Tibial nerve (tissue), 4 donors: ENCODE measurements around the gene ACR. TPM values are rescaled to one million over a fixed set of nuclear protein-coding genes. Genes with fewer than 3 reads are reported as not detected.

ENCODE experiments used
- DNase-seq, 2 donors: peaks; one replicate each; pipeline ENCODE4 v3.0.0-alpha.2; 2019; ENCODE audit warnings: low spot score in 2 of 2
- H3K27ac ChIP-seq, 4 donors: fragments of 200-600 bp; sonication (generic) in 3 of 4; one replicate each; pipeline ENCODE4 v1.5.1; 2017 to 2019; ENCODE audit warnings: mild to moderate bottlenecking in 1 of 4
- H3K27me3 ChIP-seq, 2 donors: fragments of 200-600 bp; sonication (generic) in 1 of 2; one replicate each; pipeline versions ENCODE4 v1.5.1 to v1.6.0; 2017 to 2019
- H3K36me3 ChIP-seq, 3 donors: fragments of 200-600 bp; sonication (generic); one replicate each; pipeline ENCODE4 v1.5.1; 2018 to 2019
- H3K4me1 ChIP-seq, 4 donors: fragments of 200-600 bp; sonication (generic) in 3 of 4; one replicate each; pipeline ENCODE4 v1.5.1; 2017 to 2019
- H3K4me3 ChIP-seq, 4 donors: fragments of 200-600 bp; sonication (generic) in 3 of 4; one replicate each; pipeline ENCODE4 v1.5.1; 2017 to 2019; ENCODE audit warnings: mild to moderate bottlenecking in 1 of 4, moderate library complexity in 1 of 4
- H3K9me3 ChIP-seq, 4 donors: fragments of 200-600 bp; sonication (generic) in 3 of 4; one replicate each; pipeline ENCODE4 v1.5.1; 2017 to 2019
- CTCF ChIP-seq, 5 experiments: fragments of 200-600 bp in 3 of 5; fragments of 450-650 bp in 2 of 5; sonication (generic) in 3 of 5; IDR thresholded peaks; one replicate each; pipeline ENCODE4 v1.5.1; 2016 to 2019; ENCODE audit warnings: antibody characterized with exemption in 5 of 5, mild to moderate bottlenecking in 3 of 5, moderate library complexity in 2 of 5
- EP300 ChIP-seq, 2 donors: sonication (generic); formaldehyde crosslinking; IDR thresholded peaks; one replicate each; pipeline ENCODE4 v1.6.1; 2017; ENCODE audit warnings: antibody characterized with exemption in 2 of 2, mild to moderate bottlenecking in 1 of 2
- POLR2A ChIP-seq, 2 donors: fragments of 450-650 bp; IDR thresholded peaks; one replicate each; pipeline ENCODE4 v1.6.1; 2017; ENCODE audit warnings: antibody characterized with exemption in 2 of 2, mild to moderate bottlenecking in 2 of 2, moderate library complexity in 2 of 2
- WGBS, 2 donors: methylation state at CpG; one replicate each; pipeline ENCODE4 v1.1.5; 2018; 5-methylcytosine and 5-hydroxymethylcytosine counted together
- total RNA-seq, 4 donors: library from RNA; depleted of rRNA; stranded (reverse); fragments of >200 nt; gene quantifications; one replicate each; pipeline ENCODE4 v1.1.0, GENCODE V29; 2016

ACR gene
- total RNA-seq, 4 donors from 2014 or later, result 2.2 to 4.8 TPM; not detected in 2

GRCh38 chr22:50713008-50713385 is 25.0 kb upstream of the ACR start:
- 61 to 74% methylated on average over 13 of the region's 13 CpGs for WGBS, 2 donors
- peak overlapping the region in 3 of 4 donors; percentile 8 to 72 (median 13) for H3K27ac ChIP-seq
- TF ChIP-seq EP300 (IDR thresholded peaks at IDR 0.05), result no peak
- TF ChIP-seq CTCF (IDR thresholded peaks at IDR 0.05), result no peak
- TF ChIP-seq POLR2A (IDR thresholded peaks at IDR 0.05), result no peak
- H3K9me3 ChIP-seq, result no peaks in the 10 kb centered on the region
- no peak overlapping the region for H3K4me3 ChIP-seq
- H3K4me1 ChIP-seq, result peaks cover 5 to 57% (median 12%) of the 10 kb centered on the region in 4 donors
- peaks cover 0 to 34% (median 0%) of the 10 kb centered on the region in 3 donors for H3K36me3 ChIP-seq
- no peaks in the 10 kb centered on the region for H3K27me3 ChIP-seq
- no peak for DNase-seq

GRCh38 chr22:50713571-50714056 is 24.4 kb upstream of the ACR start:
- peak in 1 of 2 donors; percentile 26 for DNase-seq
- 39 to 64% methylated on average over 5 of the region's 5 CpGs for WGBS, 2 donors
- Histone ChIP-seq H3K4me1 (peaks cover 5 to 57% (median 12%) of the 10 kb centered on the region in 4 donors), H3K27me3 (no peaks in the 10 kb centered on the region), H3K27ac (peak overlapping the region in 3 of 4 donors; percentile 8 to 72 (median 13)), H3K4me3 (no peak overlapping the region), H3K36me3 (peaks cover 0 to 38% (median 0%) of the 10 kb centered on the region in 3 donors), H3K9me3 (no peaks in the 10 kb centered on the region)
- TF ChIP-seq CTCF (IDR thresholded peaks at IDR 0.05) (no peak), POLR2A (IDR thresholded peaks at IDR 0.05) (no peak), EP300 (IDR thresholded peaks at IDR 0.05) (peak; percentile 70 to 86)

GRCh38 chr22:50714150-50714549 is 23.9 kb upstream of the ACR start:
- 83 to 88% methylated on average over 7 of the region's 7 CpGs for WGBS, 2 donors
- H3K36me3 ChIP-seq, result peaks cover 0 to 33% (median 0%) of the 10 kb centered on the region in 3 donors
- peaks cover 5 to 57% (median 12%) of the 10 kb centered on the region in 4 donors for H3K4me1 ChIP-seq
- TF ChIP-seq CTCF (IDR thresholded peaks at IDR 0.05), result no peak
- TF ChIP-seq POLR2A (IDR thresholded peaks at IDR 0.05), result no peak
- H3K9me3 ChIP-seq, result no peaks in the 10 kb centered on the region
- no peaks in the 10 kb centered on the region for H3K27me3 ChIP-seq
- no peak for DNase-seq
- peak overlapping the region in 2 of 4 donors; percentile 8 to 69 for H3K27ac ChIP-seq
- no peak overlapping the region for H3K4me3 ChIP-seq

- 87 to 90% methylated on average over 14 to 16 of the region's 22 CpGs for WGBS, 2 donors
- Histone ChIP-seq H3K27me3 (peaks cover 0 to 5% of the 10 kb centered on the region in 2 donors), H3K36me3 (peaks cover 0 to 32% (median 0%) of the 10 kb centered on the region in 3 donors), H3K9me3 (no peaks in the 10 kb centered on the region), H3K4me1 (peaks cover 5 to 58% (median 12%) of the 10 kb centered on the region in 4 donors), H3K4me3 (no peak overlapping the region), H3K27ac (peak overlapping the region in 1 of 4 donors; percentile 69)
- no peak for DNase-seq
- TF ChIP-seq POLR2A (IDR thresholded peaks at IDR 0.05) (no peak), EP300 (IDR thresholded peaks at IDR 0.05) (no peak), CTCF (IDR thresholded peaks at IDR 0.05) (no peak)
Observed at GRCh38 chr22:50714631-50715179, 23.3 kb upstream of the ACR start.

GRCh38 chr22:50715250-50715649 is 22.8 kb upstream of the ACR start:
- Histone ChIP-seq H3K36me3 (peaks cover 0 to 29% (median 0%) of the 10 kb centered on the region in 3 donors), H3K27me3 (peaks cover 0 to 8% of the 10 kb centered on the region in 2 donors), H3K9me3 (no peaks in the 10 kb centered on the region), H3K4me3 (no peak overlapping the region), H3K27ac (no peak overlapping the region), H3K4me1 (peaks cover 5 to 61% (median 12%) of the 10 kb centered on the region in 4 donors)
- TF ChIP-seq CTCF (IDR thresholded peaks at IDR 0.05) (no peak), EP300 (IDR thresholded peaks at IDR 0.05) (no peak), POLR2A (IDR thresholded peaks at IDR 0.05) (no peak)
- 66 to 80% methylated on average over 9 of the region's 9 CpGs for WGBS, 2 donors
- no peak for DNase-seq
